HG02623 (cell line): ENCODE results near the gene PTGS1.
"Not testable (repeated sequence)": the region's sequence is repeated elsewhere in the genome, so short reads cannot be mapped to it uniquely, and the experiment has no call there.

Experiments used
- ATAC-seq: cut with Tn5 transposase; IDR thresholded peaks from one replicate; pipeline ENCODE4 v1.9.1; 2021; ENCODE audit warnings: moderate library complexity; ENCODE audit not compliant: unreplicated experiment

The PTGS1 gene

DNA sequence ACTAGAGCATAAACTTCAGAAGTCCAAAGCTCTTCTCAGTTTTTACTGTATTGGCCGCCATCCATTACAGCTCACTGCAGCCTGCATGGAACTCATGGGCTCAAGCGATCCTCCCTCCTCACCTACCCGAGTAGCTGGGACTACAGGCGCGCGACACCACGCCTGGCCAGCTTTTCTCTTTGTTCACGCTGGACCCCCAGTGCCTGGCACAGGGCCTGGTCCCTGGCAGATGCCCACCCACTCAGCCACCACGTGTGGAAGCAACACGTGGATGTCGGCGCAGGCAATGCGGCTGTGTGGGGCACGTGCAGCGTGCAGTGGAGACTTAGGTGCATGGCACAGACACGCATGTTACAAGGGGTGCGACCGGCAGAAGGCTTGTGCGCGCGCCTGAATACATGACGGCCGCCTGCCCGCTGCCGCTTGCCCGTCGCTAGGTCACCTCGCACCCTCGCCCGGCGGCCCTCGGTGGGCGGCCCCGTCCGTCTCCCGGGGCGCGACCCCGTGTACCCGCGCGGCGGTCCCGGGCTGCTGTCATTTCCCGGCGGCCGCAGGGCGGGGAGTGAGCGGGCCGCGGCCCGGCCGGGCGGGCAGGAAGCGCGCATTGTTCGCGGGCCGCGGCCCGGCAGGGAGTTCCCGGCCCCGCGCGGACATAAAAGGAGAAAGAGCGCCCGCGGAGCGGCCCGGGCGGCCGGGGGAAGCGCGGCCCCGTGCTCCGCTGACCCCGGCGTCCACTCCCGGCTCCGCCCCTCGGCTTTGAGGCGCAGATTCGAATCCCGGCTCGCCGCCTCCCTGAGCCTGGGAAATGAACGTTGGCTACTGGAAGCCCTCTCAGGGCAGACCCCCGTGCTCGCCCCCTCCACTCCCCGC is 24.1 kb upstream of the PTGS1 start:
- no peak for ATAC-seq

DNA sequence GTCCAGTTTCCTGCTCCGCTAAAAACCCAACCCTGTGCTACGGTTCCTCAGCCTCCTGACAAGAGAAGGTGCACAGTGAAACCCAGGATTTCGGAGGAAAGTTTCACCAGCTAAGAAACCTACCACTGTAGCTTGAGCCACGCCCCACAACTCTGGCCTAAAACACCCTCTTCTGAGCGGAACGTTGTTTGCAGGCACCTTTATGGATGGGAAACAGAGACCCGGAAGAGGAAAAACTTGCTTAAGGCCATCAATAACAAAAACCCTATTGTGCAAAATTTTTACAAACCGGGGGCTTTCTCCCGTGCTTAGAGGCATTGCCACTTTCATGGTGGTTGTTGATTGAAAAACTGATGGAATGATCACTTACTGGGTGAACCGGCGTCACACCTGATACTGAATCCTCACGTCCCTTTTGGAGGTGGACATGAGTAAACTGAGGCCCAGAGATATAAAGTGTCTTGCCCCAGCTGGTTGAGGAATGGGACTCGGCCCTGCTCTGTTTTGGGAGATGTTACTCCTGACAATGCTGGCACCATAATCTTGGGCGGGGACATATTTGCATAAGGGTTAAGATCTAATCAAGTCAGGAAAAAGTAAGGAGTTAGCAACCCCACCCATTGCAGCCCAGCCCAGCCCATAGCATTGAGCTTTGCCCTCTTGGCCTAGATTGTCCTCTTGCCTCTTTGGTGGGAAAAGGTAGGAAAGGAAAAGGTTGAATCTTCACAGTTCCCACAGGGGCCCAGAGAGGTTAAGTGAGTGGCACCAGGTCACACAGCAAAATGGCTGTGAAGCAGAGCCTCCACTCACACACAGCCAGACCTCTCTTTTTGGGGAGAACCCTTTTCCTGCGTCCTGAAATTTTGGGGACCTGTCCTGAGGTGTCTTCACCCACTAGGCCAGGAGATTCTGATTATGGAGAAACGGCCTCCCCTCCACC is 23.2 kb upstream of the PTGS1 start:
- ATAC-seq = no peak

DNA sequence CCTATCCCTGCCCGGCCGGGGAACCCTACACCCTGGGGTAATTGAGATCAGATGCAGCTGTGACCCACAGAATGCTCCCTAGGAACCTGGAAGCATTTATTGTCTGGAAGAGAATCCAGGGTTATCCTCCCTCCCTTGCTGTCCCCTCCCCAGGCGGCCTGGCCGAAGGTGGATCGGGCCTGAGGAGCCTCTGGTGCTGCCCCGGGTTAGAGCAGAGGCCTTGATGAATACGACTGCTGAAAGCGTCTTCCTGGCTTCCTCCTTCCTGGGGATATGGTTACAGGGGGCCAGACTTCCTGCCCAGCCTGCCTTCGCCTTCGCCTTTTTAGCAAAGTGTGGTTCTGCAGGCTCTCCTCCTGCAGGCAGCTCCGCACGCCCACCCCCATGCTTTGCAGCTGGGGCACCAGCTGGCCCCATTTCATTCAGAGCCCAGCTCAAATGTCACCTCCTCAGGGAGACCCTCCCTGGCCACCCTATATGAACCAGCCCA is 22.5 kb upstream of the PTGS1 start:
- no peak for ATAC-seq

DNA sequence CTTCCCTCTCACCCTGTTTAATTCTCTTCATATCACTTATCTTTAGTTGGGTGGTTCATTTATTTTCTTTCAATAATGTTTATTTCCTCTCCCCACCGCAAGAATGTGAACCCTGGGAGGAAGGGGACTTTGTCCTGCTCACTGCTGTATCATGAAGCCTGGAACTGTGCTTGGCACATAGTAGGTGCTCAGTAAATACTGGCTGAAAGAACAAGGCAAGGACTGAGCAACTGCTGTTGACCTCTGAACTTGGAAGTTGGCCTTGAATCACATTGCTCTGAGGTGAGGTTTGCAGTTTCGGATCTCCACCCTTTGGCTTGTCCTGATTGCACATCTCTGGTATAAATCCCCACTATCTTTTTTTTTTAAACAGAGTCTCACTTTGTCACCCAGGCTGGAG is 22.0 kb upstream of the PTGS1 start:
- no peak for ATAC-seq

DNA sequence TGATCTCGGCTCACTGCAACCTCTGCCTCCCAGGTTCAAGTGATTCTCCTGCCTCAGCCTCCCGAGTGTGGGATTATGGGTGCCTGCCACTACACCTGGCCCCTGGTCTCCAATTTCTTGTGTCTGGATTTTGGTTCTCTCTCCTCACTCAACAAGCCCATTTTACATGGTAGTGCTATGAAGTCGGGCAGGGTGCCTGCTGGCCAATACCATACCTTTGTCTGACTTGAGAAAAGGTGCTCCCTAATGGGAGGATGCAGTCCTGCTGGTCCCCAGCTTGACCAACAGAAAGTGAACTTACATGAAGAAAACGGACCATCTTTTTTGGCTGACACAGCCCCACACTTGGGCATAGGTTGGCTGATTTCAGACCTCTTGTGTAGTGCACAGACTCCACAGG is 21.6 kb upstream of the PTGS1 start:
- ATAC-seq = no peak

DNA sequence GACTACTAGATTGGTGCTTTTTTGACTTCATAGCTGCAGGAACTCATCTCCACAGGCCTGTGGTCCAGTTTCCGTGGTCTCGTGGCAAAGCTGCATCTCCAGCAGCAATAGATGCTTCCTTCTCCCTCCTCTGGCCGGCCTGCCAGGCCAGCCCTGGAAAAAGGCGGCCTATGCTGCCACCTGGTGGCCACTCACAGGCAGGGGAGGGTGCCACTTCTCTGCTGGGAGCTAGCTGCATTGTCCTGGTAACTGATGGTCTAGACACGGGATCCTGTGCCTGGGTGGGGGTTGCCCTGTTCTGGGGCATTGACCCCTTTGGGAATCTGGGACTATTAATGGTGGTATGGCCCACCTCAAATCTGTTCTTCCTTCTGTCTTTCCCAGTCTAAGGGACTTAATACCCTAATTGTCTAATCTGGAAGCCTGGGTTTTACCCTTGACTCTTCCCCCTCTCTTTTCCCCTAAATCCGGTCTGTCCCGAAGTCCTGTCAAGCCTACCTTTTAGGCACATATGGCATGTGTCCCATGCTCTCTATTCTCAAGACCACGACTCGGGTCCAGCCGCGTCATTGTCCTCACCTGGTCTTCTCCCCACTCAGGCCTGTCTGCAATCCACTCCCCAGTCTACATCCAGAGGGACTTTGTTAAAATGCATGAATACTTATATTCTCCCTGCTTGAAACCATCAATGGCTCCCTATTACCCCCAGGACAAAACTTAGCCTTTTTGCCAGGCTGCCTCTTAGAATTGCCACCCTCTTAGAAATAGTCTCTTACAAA is 20.1 kb upstream of the PTGS1 start:
- ATAC-seq = peak; percentile 80

DNA sequence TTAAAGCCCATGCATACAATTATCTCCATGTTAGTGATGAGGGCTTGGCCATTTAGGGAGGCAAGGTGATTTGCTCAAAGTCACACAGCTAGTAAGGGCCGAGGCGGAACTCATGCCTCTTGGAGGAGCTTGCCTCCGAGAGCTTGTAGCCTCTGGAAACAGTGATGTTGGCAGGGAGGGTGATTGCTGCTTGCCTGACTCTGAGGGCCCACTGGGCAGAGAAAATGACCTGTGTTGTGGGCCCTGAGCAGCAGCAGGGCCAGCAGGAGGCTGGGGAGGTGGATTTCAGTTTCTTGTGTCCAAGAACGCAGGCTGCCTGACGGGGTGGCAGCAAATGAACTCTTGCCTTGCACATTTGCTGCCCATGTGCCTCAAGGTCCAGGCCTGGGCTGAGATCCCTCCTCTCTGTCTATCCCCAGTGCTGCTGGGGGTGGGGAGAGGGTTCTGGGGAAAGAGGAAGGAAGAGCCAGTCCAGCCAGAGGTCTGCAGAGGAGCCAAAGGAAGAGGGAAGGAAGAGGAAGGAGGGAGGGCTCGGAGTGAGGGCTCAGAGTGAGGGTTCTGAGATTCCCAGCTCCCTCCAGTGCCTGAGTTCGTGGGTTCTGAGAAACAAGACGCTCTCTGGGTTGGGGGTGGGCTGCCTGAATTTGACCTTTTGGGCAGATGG is 16.2 kb upstream of the PTGS1 start:
- no peak for ATAC-seq

DNA sequence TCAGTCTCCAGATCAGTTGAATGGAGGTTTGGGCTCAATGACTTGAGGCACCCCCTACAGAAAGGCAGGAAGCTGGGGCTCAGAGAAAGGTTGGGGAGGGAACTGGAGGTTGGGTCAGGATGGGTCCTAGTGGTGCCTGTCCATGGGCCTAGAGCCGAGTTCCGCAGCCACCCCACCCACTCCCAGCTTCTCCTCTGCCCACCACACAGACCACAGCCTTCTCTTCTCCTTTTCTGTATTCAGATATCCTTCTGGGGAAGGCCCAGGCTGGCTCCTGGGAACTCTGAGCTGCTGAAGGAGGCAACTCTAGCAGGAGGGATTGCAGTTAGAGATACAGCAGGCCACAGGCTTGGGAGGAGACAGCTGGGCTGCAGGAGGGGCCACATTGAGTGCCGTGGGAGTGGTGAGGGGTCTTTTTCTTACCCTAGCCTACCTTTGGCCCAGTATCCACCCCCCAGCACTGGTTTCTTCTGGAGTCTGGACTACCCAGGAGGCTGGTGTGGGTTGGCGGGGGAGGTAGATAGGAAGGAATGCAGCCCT is 15.4 kb upstream of the PTGS1 start:
- no peak for ATAC-seq

DNA sequence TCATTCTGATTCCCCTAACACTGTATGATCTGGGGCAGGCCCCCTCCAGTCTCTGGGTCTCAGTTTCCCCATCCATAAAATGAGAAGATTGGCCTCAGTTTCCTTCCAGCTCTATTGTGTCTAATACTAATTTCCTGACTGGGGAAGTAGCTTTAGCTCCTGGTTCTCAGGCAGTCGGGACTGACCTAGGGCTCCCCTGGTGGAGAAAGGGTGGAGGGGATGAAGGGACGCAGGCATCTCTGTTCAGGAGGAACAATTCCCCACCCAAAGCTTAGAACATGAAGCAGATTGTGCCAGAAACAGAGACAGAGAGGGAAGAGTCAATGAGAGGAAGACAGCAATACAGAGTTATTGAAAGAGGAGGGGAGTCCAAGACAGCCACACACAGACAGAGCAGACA is 14.2 kb upstream of the PTGS1 start:
- no peak for ATAC-seq

DNA sequence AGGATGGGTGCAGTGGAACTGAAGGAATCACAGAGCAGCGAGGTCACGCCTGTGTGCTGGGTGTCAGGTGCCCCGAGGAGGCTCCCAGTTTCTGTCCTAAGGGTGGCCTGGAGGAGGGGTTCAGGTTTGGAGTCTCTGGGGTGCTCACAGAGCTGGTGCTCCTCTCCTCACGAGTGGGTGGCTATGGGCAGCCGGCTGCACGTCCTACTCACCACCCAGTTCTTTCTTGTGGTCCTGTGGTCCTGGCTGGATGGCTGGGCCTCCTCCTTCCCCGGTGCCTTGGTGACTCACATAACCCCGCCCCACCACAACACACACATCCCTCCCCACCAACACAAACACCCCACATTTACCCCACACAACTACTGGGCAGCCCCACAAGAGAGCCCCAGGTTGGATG is 9.9 kb upstream of the PTGS1 start:
- ATAC-seq = no peak

DNA sequence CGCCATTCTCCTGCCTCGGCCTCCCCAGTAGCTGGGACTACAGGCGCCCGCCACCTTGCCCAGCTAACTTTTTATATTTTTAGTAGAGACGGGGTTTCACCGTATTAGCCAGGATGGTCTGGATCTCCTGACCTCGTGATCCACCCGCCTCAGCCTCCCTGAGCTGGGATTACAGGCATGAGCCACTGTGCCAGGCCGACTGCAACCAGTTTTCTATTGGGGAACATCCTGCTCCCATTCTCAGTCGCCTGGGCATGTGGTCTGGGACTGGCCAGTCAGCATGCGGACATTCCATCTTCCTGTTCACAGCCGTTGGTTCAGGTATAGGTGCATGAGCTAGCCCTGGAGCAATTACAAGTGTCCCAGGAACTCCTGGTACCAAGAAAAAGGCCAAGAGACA is 7.7 kb upstream of the PTGS1 start:
- not testable (repeated sequence) for ATAC-seq

DNA sequence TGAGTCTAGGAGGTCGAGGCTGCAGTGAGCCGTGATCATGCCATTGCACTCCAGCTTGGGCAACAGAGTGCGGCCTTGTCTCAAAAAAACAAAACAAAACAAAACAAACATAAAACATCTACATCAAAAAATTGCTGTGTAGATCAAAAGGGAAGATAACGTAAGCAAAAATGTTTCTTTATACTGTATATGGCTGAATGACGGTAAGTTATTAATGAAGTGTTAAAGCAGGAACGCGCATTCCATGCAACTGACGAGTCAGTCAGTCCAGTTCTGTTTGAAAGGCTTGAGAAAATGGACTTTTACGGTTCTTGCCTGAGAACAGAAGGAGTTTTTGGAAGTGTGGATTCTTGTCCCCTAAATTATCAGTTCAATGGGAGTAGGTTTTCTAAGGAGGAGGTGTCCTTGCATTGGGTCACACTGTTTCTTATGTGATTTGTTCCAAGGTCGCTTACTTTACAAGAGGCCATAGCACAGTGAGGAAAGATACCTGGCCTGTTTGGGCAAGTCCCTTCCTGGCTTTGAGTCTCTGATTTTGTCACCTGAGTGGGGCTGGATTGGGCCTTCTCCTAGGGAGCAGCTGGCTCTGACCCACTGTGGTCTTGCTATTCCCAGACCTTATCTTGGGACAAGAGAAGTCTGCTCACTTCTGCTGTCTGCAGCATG is 6.6 kb upstream of the PTGS1 start:
- no peak for ATAC-seq

DNA sequence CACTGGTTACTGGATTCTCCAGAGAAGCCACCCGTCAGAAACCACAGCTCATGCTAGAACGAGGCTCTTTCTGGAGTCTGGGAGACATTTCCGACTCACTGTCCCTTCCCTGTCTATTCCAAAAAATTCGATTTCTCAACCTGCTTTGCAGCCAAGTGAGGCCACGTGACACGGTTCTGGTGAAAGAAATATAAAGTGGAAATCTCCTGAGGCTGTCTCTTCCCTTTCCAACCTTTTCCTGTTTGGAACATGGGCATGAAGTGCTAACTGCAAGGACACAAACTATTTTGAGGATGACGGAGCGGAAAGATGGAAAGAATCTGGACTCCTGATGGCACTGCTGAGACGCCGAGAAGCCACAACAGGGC is 6.1 kb upstream of the PTGS1 start:
- ATAC-seq = no peak

DNA sequence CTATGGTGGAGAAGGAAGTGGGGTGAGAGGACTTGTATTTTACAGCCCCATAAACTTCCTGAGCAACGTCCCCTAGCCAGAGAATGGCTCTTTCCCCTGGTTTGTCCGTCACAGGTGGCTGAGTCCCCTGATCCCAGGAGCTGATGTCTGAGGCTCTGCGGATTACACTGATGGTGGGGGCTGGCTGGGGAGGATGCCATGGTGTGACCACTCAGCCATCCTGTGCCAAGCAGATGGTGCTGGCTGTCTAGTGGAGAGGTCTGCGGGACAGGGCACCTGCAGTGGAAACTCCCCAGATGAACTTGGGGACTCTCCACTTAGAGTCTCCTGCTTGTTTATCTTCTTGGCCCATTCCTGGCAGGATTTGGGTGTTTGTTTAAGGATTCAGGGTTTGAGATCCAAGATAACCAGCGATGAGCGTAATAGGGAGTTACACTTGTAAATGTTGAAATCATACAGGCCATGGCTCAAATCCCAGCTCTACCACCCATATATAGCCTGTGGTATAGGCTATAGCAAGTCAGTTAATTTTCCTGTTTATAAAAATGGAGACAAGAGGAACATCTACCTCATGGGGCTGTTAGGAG is 4.7 kb upstream of the PTGS1 start:
- no peak for ATAC-seq

DNA sequence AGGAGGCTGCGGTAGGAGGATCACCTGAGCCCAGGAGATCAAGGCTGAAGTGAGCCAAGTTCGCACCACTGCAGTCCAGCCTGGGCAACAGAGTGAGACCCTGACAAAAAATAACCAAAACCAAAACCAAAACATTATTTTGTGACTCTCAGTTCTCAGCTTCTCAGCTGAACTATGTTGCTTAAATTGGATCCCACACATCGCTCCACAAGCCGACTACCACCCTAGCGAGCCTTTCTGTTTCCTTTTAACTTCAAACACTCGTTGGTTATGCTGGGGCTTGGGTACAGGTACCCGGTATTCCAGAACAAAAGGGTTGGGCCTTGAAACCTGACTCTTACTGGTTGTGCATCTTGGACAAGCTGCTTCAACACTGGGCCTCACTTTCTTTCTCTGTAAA is 3.8 kb upstream of the PTGS1 start:
- ATAC-seq = no peak

DNA sequence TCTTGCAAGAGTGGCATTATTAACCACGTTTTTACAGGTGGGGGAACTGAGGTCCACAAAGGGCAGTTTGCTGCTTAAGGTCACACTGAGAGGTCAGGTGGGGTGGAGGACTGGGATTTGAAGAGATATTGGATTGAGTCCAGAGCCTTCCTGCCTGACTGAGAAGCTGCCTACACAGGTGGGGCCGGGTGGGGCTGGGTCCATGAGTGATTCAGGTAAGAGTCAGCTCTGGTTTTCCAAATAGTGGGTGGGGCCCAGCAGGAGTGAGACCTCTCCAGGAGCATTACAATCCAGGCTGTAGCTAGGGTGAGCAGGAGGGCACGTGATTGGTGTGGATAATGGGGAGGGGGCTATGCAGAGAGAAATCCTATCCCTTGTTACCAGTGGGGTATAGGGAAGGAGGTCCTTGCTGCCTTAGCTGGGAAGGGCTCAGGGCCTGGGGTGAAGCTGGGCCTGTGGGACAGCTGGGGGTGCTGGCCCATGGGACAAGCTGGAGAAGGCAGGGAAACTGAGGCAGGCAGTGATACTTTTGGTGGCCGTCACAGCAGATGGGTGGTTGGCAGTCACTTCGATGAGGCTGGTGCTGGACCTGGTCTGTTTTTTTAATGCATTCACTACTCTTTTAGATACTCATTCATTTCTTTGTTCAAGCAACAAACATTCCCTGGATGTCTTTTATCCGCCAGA is 2.9 kb upstream of the PTGS1 start:
- ATAC-seq = no peak

DNA sequence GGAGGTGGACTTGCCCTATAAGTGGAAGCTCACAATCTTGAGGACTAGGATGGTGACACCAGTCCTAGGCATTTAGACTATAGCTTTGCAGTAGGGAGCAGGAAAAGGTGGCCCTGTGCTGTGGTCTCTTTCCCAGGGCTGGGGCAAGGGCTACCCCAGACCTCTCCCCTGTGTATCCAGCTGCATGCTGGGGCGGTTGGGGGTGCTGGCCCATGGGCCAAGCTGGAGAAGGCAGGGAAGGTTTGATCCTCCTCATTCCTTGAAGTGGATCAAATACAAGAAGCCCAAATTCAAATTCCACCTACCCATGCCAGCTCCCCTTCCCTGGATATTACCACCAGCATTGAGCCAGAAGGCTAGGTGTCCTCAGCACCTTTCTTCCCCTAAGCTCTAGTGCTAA is 2.2 kb upstream of the PTGS1 start:
- no peak for ATAC-seq

DNA sequence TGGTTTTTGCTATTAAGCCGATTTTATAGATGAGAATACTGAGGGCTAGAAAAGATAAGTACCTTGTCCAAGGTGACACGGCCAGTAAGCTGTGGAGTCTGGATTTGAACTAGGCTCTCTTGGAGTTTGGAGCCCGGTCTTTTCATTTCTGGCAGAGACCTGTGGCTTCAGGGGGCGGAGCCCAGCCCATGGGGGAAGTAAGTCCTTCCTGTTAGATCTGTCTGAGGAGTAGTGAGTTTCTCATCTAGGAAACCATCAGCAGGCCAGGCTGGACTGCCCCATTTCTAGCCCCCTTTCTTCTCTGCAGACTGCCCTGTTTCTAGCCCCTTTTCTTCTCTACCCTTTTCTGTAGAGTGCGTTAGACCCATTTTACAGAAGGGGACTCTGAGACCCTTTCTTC is 521 bp upstream of the PTGS1 start:
- ATAC-seq = no peak

DNA sequence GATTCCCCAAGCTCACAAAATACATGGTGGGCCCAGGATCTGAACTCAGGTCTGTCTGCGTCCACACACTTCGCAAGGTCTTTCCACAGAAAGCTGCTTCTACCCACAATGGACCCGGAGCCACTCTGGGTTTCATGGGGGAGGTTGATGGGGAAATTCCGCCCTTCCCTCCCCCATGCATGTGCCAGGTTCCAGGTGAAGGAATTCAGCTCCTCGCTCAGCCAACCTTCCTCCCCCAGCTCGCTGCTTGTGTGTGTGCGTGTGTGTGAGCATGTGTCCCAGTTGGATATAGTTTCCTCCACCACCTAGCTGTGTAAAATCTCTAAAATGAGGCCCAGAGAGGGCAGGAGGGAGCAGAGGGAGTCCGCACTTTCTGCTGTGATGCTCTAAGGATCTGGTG is 1.0 kb downstream of the PTGS1 start:
- ATAC-seq = no peak
